Mesothelial cell of epicardium (in vitro differentiated cells): ENCODE results near the gene GRID1. TPM values are rescaled to one million over a fixed set of nuclear protein-coding genes. Genes with fewer than 3 reads are reported as not detected.

ENCODE experiments used
- DNase-seq, 2 experiments: peaks; one replicate each; pipeline ENCODE4 v3.0.0; 2021; ENCODE audit warnings: low spot score in 2 of 2; ENCODE audit not compliant: unreplicated experiment in 2 of 2
- H3K27ac Mint-ChIP-seq: 2 replicates; pipeline ENCODE4 v1.8.0; 2021; ENCODE audit warnings: mixed read lengths
- H3K27me3 Mint-ChIP-seq: 2 replicates; pipeline ENCODE4 v1.8.0; 2021; ENCODE audit warnings: low read depth, mixed read lengths
- H3K36me3 Mint-ChIP-seq: 2 replicates; pipeline ENCODE4 v1.8.0; 2021; ENCODE audit warnings: mixed read lengths
- H3K4me1 Mint-ChIP-seq: 2 replicates; pipeline ENCODE4 v1.8.0; 2021; ENCODE audit warnings: mixed read lengths
- H3K4me3 Mint-ChIP-seq: 2 replicates; pipeline ENCODE4 v1.8.0; 2021; ENCODE audit warnings: mild to moderate bottlenecking, moderate library complexity, mixed read lengths
- H3K9me3 Mint-ChIP-seq: 2 replicates; pipeline ENCODE4 v1.8.0; 2021; ENCODE audit warnings: mixed read lengths
- total RNA-seq: library from RNA; stranded (reverse); gene quantifications from 3 replicates; pipeline ENCODE4 v1.2.1, GENCODE V29; 2021
- TF ChIP-seq, protein P1 (sequence below): fragments of 200-600 bp; sonication (generic); IDR thresholded peaks from one replicate; pipeline ENCODE4 v1.5.0; 2021; ENCODE audit warnings: antibody characterized with exemption; ENCODE audit not compliant: unreplicated experiment

The GRID1 gene
- total RNA-seq, 1 donor from 2014 or later: 0.22 TPM

DNA sequence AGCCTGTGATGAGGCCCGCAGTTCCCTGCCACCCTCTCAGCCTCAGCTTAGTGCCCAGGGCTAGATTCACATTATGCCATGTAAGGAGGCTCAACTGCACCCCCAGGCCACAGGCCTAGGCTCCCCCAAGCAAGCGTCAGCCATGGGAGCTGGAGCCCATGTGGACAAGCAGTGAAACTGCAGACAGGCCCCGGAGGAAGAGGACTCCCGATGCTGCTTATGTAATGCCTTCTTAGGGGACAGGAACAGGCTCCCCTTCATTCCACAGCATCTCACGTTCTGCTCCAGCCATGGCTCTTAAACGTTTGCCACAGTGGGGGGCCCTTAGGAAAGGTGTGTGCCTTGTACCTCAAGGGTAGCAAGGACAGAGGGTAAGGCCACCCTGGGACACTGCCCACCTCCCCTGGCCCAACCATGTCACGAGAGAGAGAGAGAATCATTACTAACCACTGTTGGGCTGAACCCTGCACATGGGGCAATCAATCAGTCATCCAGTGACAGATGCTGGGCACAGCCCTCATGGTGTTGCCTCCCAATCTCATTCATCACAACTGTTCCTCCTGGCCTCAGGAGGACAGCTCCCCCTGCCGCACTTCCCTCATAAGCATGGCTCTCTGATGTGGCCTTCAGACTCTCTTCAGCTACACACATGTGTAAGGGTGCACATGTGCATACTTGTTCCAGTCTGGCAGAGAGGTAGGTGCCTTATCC is 263.0 kb downstream of the GRID1 start:
- Mint-ChIP-seq H3K27me3 (peaks cover 11% of the 10 kb centered on the region), H3K9me3 (peaks cover 4% of the 10 kb centered on the region), H3K36me3 (no peaks in the 10 kb centered on the region), H3K4me1 (no peaks in the 10 kb centered on the region), H3K27ac (no peak overlapping the region), H3K4me3 (no peak overlapping the region)
- TF ChIP-seq, protein P1, sequence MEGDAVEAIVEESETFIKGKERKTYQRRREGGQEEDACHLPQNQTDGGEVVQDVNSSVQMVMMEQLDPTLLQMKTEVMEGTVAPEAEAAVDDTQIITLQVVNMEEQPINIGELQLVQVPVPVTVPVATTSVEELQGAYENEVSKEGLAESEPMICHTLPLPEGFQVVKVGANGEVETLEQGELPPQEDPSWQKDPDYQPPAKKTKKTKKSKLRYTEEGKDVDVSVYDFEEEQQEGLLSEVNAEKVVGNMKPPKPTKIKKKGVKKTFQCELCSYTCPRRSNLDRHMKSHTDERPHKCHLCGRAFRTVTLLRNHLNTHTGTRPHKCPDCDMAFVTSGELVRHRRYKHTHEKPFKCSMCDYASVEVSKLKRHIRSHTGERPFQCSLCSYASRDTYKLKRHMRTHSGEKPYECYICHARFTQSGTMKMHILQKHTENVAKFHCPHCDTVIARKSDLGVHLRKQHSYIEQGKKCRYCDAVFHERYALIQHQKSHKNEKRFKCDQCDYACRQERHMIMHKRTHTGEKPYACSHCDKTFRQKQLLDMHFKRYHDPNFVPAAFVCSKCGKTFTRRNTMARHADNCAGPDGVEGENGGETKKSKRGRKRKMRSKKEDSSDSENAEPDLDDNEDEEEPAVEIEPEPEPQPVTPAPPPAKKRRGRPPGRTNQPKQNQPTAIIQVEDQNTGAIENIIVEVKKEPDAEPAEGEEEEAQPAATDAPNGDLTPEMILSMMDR: no peak
- no peak for DNase-seq

DNA sequence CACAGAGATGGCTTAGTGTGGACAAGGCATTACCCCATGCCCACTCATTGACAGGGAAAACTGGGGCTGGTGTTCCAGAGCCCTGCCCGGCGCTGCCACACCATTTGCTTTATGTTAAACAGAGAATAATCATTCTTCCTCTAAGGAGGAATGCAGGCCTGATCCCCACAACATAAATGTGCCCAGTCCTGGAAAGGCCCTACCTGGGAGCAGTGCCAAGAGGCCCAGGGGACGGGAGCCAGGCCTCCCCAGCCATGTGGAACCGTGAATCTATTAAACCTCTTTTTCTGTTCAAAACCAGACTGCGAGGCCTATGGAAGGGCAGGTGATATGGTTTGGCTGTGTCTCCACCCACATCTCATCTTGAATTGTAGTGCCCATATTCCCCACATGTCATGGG is 264.1 kb downstream of the GRID1 start:
- TF ChIP-seq, protein P1: no peak
- peaks cover 4% of the 10 kb centered on the region for H3K9me3 Mint-ChIP-seq
- no peaks in the 10 kb centered on the region for H3K4me1 Mint-ChIP-seq
- no peak overlapping the region for H3K4me3 Mint-ChIP-seq
- no peak overlapping the region for H3K27ac Mint-ChIP-seq
- no peak for DNase-seq
- peaks cover 9% of the 10 kb centered on the region for H3K27me3 Mint-ChIP-seq
- no peaks in the 10 kb centered on the region for H3K36me3 Mint-ChIP-seq

DNA sequence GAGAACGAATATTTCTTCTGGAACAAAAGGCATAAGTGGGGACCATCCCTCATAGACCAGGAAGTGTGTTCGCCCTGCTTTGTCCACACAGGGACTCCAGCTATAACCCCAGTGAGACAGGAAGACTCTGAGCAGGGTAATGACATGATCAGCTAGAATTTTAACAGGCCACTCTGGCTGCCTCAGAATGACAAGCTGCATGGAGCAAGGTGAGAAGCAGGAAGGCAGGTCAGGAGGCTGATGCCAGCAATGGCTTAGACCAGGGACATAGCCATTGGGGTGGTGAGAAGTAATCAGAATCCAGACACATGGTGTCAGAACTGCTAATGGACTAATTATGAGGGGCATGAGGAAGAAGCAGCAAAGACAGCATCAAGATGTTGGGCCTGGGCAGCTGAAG is 264.6 kb downstream of the GRID1 start:
- H3K4me1 Mint-ChIP-seq: no peaks in the 10 kb centered on the region
- H3K36me3 Mint-ChIP-seq: no peaks in the 10 kb centered on the region
- no peak overlapping the region for H3K4me3 Mint-ChIP-seq
- no peak for DNase-seq
- no peak overlapping the region for H3K27ac Mint-ChIP-seq
- H3K9me3 Mint-ChIP-seq: peaks cover 4% of the 10 kb centered on the region
- TF ChIP-seq, protein P1: no peak
- peaks cover 6% of the 10 kb centered on the region for H3K27me3 Mint-ChIP-seq

DNA sequence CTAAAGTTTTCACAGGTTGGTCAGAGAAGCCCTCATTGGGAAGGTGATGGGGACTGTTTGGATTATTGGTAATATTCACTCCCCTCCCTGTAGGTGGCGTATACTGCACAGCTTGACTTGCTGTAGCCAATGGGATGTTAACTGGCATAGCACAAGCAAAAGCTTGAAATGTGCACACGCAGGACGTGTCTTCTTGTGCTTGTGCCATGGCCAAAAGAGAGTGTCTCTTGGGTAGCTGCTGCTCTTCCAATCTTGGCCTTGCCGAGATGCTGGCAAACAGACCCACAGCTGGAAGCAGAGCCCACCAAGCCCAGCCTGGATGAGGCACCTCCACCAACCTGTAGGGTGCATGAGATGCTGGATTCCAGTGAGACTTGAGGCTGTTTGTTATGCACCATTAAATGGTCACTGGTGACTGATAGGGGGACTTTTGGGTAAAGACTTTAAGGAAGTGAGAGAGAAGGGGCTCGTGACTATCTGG is 266.0 kb downstream of the GRID1 start:
- peaks cover 5% of the 10 kb centered on the region for H3K27me3 Mint-ChIP-seq
- DNase-seq: no peak
- no peaks in the 10 kb centered on the region for H3K36me3 Mint-ChIP-seq
- TF ChIP-seq, protein P1: peak; percentile 26
- no peak overlapping the region for H3K27ac Mint-ChIP-seq
- no peaks in the 10 kb centered on the region for H3K4me1 Mint-ChIP-seq
- peaks cover 4% of the 10 kb centered on the region for H3K9me3 Mint-ChIP-seq
- no peak overlapping the region for H3K4me3 Mint-ChIP-seq

DNA sequence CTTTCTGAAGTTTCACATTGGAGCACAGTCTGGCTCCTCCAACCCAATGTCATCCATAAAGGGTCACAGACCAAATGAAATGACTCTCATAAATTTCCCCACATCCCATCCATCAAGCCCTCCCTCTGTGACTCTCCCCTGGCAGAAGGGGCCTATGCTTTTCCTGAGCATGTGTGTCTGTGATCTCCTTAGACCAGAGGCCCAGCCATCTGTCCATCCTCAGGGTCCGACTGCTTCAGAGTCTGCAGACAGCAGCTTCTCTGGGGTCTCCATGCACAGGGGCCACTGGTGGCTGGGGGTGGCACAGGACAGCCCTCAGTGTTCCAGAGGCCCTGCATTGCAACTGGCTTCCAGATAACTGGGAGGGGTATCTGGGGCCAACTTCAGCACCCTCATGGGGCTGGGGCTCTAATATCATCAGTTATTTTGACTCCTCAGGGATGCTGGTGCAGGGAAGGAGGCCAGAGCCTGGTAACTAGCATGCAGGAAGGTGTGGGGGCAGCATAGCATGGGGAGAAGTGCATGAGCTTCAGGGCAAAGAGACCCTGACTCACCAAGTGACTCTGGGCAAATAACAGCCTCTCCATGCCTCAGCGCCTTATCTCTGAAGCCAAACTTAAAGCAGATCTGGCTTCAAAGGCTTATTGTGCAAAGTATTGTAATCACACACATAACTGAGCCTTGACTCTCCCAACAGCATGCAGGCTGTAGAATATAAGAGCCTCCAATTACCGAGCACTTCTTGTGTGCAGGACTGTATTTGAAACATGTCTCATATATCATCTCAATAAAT is 266.9 kb downstream of the GRID1 start:
- peaks cover 9% of the 10 kb centered on the region for H3K27me3 Mint-ChIP-seq
- DNase-seq: no peak
- no peaks in the 10 kb centered on the region for H3K36me3 Mint-ChIP-seq
- TF ChIP-seq, protein P1: no peak
- H3K27ac Mint-ChIP-seq: no peak overlapping the region
- peaks cover 4% of the 10 kb centered on the region for H3K9me3 Mint-ChIP-seq
- H3K4me3 Mint-ChIP-seq: no peak overlapping the region
- no peaks in the 10 kb centered on the region for H3K4me1 Mint-ChIP-seq
